Natural killer cell (primary cell): Measurements from ENCODE around the gene MYCN. TPM values are rescaled to one million over a fixed set of nuclear protein-coding genes. Genes with fewer than 3 reads are reported as not detected.

ENCODE experiments used
- ATAC-seq, 3 donors: fragments of 150-1000 bp in 2 of 3; fragments of 200-7000 bp in 1 of 3; cut with Tn5 transposase; 1 replicate in 1 of 3; 2 replicates in 2 of 3; pipeline ENCODE4 v1.10.0; 2021; ENCODE audit warnings: mild to moderate bottlenecking in 2 of 3, moderate library complexity in 2 of 3
- DNase-seq, 2 donors: peaks; one replicate each; pipeline versions ENCODE4 v3.0.0 to v3.0.0-alpha.2; 2013 to 2021; ENCODE audit warnings: mixed read lengths in 1 of 2
- H3K27ac ChIP-seq: one replicate; pipeline ENCODE4 v1.5.1; 2013; ENCODE audit warnings: mild to moderate bottlenecking, low read length
- H3K27me3 ChIP-seq: one replicate; pipeline ENCODE4 v1.6.1; 2013; ENCODE audit warnings: low read length; ENCODE audit not compliant: control insufficient read depth, insufficient read depth
- H3K36me3 ChIP-seq: one replicate; pipeline ENCODE4 v1.6.1; 2013; ENCODE audit warnings: low read length; ENCODE audit not compliant: control insufficient read depth, insufficient read depth
- H3K4me1 ChIP-seq: one replicate; pipeline ENCODE4 v1.6.1; 2013; ENCODE audit warnings: low read length; ENCODE audit not compliant: control insufficient read depth, insufficient read depth
- H3K4me3 ChIP-seq: one replicate; pipeline ENCODE4 v1.5.1; 2013; ENCODE audit warnings: low read length
- H3K9me3 ChIP-seq: one replicate; pipeline ENCODE4 v1.6.1; 2013; ENCODE audit warnings: low read length; ENCODE audit not compliant: control insufficient read depth, insufficient read depth
- H3K27ac Mint-ChIP-seq, 2 donors: one replicate each; pipeline ENCODE4 v1.8.0; 2022; ENCODE audit warnings: mild to moderate bottlenecking in 2 of 2, mixed read lengths in 2 of 2, moderate library complexity in 1 of 2
- H3K27me3 Mint-ChIP-seq, 2 donors: one replicate each; pipeline ENCODE4 v1.8.0; 2022; ENCODE audit warnings: low read depth in 2 of 2, mixed read lengths in 2 of 2
- H3K36me3 Mint-ChIP-seq: one replicate; pipeline ENCODE4 v1.8.0; 2022; ENCODE audit warnings: mixed read lengths
- H3K4me1 Mint-ChIP-seq, 2 donors: one replicate each; pipeline ENCODE4 v1.8.0; 2022; ENCODE audit warnings: mixed read lengths in 2 of 2
- H3K4me3 Mint-ChIP-seq: one replicate; pipeline ENCODE4 v1.8.0; 2022; ENCODE audit warnings: mild to moderate bottlenecking, moderate library complexity, mixed read lengths
- H3K9me3 Mint-ChIP-seq, 2 donors: one replicate each; pipeline ENCODE4 v1.8.0; 2022; ENCODE audit warnings: mixed read lengths in 2 of 2
- WGBS: methylation state at CpG from one replicate; pipeline ENCODE4 v1.1.7; 2013; ENCODE audit warnings: missing lambda C conversion rate; ENCODE audit not compliant: insufficient coverage; 5-methylcytosine and 5-hydroxymethylcytosine counted together
- intact Hi-C: fragments of 100-400 bp; cut with micrococcal nuclease; formaldehyde crosslinking; loops from one replicate; pipeline ENCODE4 v1.14.2; 2022
- total RNA-seq, 4 donors: library from RNA; stranded (reverse); fragments of 120-200 nt in 1 of 4; gene quantifications; one replicate each; pipeline versions ENCODE4 v1.2.3 to v1.2.4, GENCODE V29; 2013 to 2022
- TF ChIP-seq, protein P1 (sequence below): fragments of 200-600 bp; IDR thresholded peaks from one replicate; pipeline ENCODE4 v1.8.0; 2022; ENCODE audit warnings: antibody characterized with exemption

The MYCN gene
- total RNA-seq, 3 donors from 2014 or later (not counting 1 experiment from before 2014, with no cell fraction given) = 0.18 TPM; not detected in 2

GRCh38 chr2:15971351-15971750 is 31.0 kb downstream of the MYCN start:
- TF ChIP-seq, protein P1, sequence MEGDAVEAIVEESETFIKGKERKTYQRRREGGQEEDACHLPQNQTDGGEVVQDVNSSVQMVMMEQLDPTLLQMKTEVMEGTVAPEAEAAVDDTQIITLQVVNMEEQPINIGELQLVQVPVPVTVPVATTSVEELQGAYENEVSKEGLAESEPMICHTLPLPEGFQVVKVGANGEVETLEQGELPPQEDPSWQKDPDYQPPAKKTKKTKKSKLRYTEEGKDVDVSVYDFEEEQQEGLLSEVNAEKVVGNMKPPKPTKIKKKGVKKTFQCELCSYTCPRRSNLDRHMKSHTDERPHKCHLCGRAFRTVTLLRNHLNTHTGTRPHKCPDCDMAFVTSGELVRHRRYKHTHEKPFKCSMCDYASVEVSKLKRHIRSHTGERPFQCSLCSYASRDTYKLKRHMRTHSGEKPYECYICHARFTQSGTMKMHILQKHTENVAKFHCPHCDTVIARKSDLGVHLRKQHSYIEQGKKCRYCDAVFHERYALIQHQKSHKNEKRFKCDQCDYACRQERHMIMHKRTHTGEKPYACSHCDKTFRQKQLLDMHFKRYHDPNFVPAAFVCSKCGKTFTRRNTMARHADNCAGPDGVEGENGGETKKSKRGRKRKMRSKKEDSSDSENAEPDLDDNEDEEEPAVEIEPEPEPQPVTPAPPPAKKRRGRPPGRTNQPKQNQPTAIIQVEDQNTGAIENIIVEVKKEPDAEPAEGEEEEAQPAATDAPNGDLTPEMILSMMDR = no peak
- no peaks in the 10 kb centered on the region for H3K36me3 Mint-ChIP-seq

DNA sequence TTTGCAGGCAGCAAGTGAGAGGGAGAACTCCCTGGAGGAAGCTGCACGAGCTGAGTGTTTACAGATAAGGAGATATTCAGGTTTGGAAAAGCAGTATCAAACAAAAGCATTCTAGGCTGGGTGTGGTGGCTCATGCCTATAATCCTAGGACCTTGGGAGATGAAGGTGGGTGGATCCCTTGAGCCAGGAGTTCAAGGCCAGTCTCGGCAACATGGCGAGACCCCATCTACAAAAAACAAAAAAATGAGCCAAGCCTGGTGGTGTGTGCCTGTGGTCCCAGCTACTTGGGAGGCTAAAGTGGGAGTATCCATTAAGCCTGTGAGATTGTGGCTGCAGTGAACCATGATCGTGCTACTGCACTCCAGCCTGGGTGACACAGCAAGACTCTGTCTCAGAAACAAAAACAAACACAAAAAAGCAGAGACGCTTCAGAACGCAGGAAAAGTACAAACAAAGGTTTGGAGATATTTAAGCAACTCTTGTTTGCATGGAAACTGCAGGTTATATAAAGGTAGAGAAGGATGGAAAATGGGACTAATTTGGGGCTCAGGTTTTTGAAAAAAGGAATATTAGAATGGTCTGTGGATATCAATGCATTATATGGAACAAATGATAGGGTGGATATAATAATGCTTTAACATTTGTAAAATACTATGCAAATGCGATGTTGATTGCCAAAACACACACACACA is 31.6 kb downstream of the MYCN start:
- Histone ChIP-seq H3K9me3 (no peaks in the 10 kb centered on the region), H3K27me3 (no peaks in the 10 kb centered on the region), H3K4me1 (no peaks in the 10 kb centered on the region), H3K4me3 (no peak overlapping the region), H3K27ac (no peak overlapping the region), H3K36me3 (no peaks in the 10 kb centered on the region)
- H3K36me3 Mint-ChIP-seq = no peaks in the 10 kb centered on the region
- ATAC-seq = no peak
- TF ChIP-seq, protein P1 = no peak
- H3K4me1 Mint-ChIP-seq = peaks cover 10 to 24% of the 10 kb centered on the region in 2 donors
- no peak overlapping the region for H3K27ac Mint-ChIP-seq
- H3K4me3 Mint-ChIP-seq = no peak overlapping the region
- H3K27me3 Mint-ChIP-seq = no peaks in the 10 kb centered on the region
- intact Hi-C loops = loop anchor here (10.0 kb wide), 1 partner anchor 817 kb away; no protein-coding TSS in a partner anchor
- DNase-seq = no peak
- H3K9me3 Mint-ChIP-seq = no peaks in the 10 kb centered on the region
- 86% methylated on average over 4 of the region's 7 CpGs for WGBS

More at GRCh38 chr2:15971351-15971750, 31.0 kb downstream of the MYCN start:
- no peak overlapping the region for H3K4me3 Mint-ChIP-seq
- ATAC-seq (no peak), DNase-seq (no peak)
- no peaks in the 10 kb centered on the region for H3K27me3 Mint-ChIP-seq
- no peaks in the 10 kb centered on the region for H3K36me3 ChIP-seq
- H3K27ac ChIP-seq = no peak overlapping the region
- WGBS = 72% methylated on average over 7 of the region's 7 CpGs
- peaks cover 13 to 29% of the 10 kb centered on the region in 2 donors for H3K4me1 Mint-ChIP-seq
- H3K9me3 ChIP-seq = no peaks in the 10 kb centered on the region
- no peaks in the 10 kb centered on the region for H3K4me1 ChIP-seq
- no peak overlapping the region for H3K27ac Mint-ChIP-seq
- no peaks in the 10 kb centered on the region for H3K9me3 Mint-ChIP-seq
- no peak overlapping the region for H3K4me3 ChIP-seq
- no peaks in the 10 kb centered on the region for H3K27me3 ChIP-seq
- intact Hi-C loops = loop anchor here (10.0 kb wide), 1 partner anchor 817 kb away; no protein-coding TSS in a partner anchor

- Mint-ChIP-seq H3K4me3 (no peak overlapping the region), H3K27ac (no peak overlapping the region), H3K36me3 (no peaks in the 10 kb centered on the region), H3K4me1 (peaks cover 5 to 15% of the 10 kb centered on the region in 2 donors), H3K9me3 (no peaks in the 10 kb centered on the region), H3K27me3 (no peaks in the 10 kb centered on the region)
- Histone ChIP-seq H3K4me3 (no peak overlapping the region), H3K27ac (no peak overlapping the region), H3K36me3 (no peaks in the 10 kb centered on the region), H3K4me1 (no peaks in the 10 kb centered on the region), H3K27me3 (no peaks in the 10 kb centered on the region), H3K9me3 (no peaks in the 10 kb centered on the region)
- DNase-seq (no peak), ATAC-seq (no peak)
- WGBS = 73% methylated on average over 4 of the region's 7 CpGs
- intact Hi-C loops = loop anchor here (10.0 kb wide), 1 partner anchor 819 kb away; no protein-coding TSS in a partner anchor
- TF ChIP-seq, protein P1 = no peak
These were observed 33.4 kb downstream of the MYCN start for GRCh38 chr2:15973481-15974401.
